GM12873 (cell line): ENCODE data around the gene NPAS3.

Source experiments
- CTCF ChIP-seq: IDR thresholded peaks from 2 replicates; pipeline ENCODE4 v1.5.1; 2012; ENCODE audit warnings: low read depth, mild to moderate bottlenecking, moderate library complexity, low read length, control low read depth; ENCODE audit not compliant: insufficient read depth; ENCODE audit errors: missing control alignments

The NPAS3 gene

GRCh38 chr14:32933629-32934072, 5.0 kb upstream of the NPAS3 start:
- no peak for TF ChIP-seq CTCF

GRCh38 chr14:32934073-32934880, 4.4 kb upstream of the NPAS3 start:
- no peak for TF ChIP-seq CTCF

GRCh38 chr14:32934881-32935633, 3.6 kb upstream of the NPAS3 start:
- TF ChIP-seq CTCF, result no peak

- TF ChIP-seq CTCF, result no peak
Measured at GRCh38 chr14:32939254-32940065, 781 bp downstream of the NPAS3 start.

GRCh38 chr14:32940066-32940651, 1.5 kb downstream of the NPAS3 start:
- no peak for TF ChIP-seq CTCF

- no peak for TF ChIP-seq CTCF
Measured at GRCh38 chr14:32940711-32941667, 2.3 kb downstream of the NPAS3 start.
